ENCODE measurements around the gene FRMD3.
"Not testable (repeated sequence)": the region's sequence is repeated elsewhere in the genome, so short reads cannot be mapped to it uniquely, and the experiment has no call there.

FRMD3 gene

GRCh38 chr9:83359039-83359438 is 179.2 kb downstream of the FRMD3 start:
- TF ChIP-seq, protein P1, sequence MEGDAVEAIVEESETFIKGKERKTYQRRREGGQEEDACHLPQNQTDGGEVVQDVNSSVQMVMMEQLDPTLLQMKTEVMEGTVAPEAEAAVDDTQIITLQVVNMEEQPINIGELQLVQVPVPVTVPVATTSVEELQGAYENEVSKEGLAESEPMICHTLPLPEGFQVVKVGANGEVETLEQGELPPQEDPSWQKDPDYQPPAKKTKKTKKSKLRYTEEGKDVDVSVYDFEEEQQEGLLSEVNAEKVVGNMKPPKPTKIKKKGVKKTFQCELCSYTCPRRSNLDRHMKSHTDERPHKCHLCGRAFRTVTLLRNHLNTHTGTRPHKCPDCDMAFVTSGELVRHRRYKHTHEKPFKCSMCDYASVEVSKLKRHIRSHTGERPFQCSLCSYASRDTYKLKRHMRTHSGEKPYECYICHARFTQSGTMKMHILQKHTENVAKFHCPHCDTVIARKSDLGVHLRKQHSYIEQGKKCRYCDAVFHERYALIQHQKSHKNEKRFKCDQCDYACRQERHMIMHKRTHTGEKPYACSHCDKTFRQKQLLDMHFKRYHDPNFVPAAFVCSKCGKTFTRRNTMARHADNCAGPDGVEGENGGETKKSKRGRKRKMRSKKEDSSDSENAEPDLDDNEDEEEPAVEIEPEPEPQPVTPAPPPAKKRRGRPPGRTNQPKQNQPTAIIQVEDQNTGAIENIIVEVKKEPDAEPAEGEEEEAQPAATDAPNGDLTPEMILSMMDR (conservative IDR thresholded peaks at IDR 0.05): no peak
- no peak overlapping the region for H3K27ac ChIP-seq

DNA sequence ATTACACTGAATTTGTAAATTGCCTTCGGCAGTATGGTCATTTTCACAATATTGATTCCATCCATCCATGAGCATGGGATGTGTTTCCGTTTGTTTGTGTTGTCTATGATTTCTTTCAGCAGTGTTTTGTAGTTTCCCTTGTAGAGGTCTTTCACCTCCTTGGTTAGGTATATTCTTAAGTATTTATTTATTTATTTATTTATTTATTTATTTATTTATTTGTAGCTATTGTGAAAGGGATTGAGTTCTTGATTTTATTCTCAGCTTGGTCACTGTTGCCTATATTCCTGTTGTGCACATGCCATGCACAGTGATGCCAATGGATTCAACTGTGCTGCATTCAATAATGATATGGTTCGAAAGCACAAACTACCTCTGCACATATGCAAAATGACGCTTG is 179.7 kb downstream of the FRMD3 start:
- not testable (repeated sequence) for H3K27ac ChIP-seq

DNA sequence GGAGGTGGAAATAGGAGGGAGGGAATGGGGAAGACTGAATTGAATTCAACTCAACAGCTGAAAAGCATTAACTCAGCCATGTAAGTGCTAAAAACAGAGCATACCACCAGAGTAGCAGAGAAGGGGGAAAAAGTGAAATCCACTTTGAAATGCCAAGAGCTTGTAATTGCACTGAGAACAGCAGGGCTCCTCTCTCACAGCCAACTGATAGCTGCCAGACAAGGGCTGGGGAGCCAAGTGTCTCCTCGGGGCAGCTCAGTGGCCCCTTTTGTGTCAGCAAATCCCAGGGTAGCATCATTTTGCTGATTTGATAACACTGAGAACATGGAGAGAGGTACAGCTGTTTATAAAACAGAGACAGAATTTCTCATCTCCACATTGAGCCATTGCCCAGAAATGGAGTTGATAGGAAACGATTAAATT is 182.5 kb downstream of the FRMD3 start:
- no peak overlapping the region for H3K27ac ChIP-seq
- TF ChIP-seq, protein P1 (conservative IDR thresholded peaks at IDR 0.05): no peak

DNA sequence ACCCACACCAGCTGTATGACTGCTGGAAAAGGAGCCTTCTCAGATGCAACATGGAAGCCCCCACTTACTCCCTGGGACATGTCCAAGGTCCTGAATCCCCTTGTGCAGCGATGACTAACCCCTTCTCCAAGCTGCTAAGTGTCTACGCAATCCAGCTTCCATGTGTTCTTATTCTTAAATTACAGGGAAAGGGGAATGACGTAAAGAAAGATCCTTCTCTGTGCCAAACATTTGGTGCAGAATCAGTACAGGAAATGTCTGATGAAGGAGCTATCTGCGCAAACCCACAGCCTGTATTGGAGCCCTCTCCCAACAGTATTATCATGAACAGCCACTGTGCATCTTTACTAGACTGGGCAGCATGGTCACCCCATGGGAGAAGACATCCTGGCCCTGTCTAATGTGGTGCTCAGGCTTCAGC is 183.2 kb downstream of the FRMD3 start:
- TF ChIP-seq, protein P1 (conservative IDR thresholded peaks at IDR 0.05): no peak
- no peak overlapping the region for H3K27ac ChIP-seq

GRCh38 chr9:83349031-83349430 is 189.2 kb downstream of the FRMD3 start:
- H3K27ac ChIP-seq: no peak overlapping the region
- TF ChIP-seq, protein P1 (conservative IDR thresholded peaks at IDR 0.05): no peak

GRCh38 chr9:83346655-83347420 is 191.4 kb downstream of the FRMD3 start:
- TF ChIP-seq, protein P1 (conservative IDR thresholded peaks at IDR 0.05): no peak
- H3K27ac ChIP-seq: no peak overlapping the region

- TF ChIP-seq, protein P1 (conservative IDR thresholded peaks at IDR 0.05): no peak
- no peak overlapping the region for H3K27ac ChIP-seq
Observed at GRCh38 chr9:83343366-83343999, 194.7 kb downstream of the FRMD3 start.

DNA sequence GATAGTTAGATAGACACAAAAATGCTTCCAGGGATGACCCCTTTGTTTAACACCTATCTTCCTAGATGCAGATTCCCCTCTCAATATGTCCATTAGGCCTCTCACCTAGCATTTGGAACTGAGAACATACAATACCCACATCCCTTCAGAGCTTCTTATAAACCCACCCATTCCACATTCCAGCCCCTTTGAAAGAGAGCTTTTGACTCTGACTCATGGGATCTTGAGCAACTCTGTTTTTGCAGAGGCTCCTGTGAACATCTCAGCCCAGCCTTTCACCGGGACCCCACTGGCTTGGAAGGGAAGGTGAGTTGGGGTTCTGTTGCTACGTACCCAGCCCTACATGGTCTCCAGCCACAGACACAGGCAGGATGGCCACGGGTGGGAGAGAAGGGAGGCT is 195.5 kb downstream of the FRMD3 start:
- H3K27ac ChIP-seq: no peak overlapping the region
- TF ChIP-seq, protein P1 (conservative IDR thresholded peaks at IDR 0.05): no peak

All from VCaP (cell line).